Right lobe of liver (tissue), 6 donors: Measurements from ENCODE around the gene C6. TPM values are rescaled to one million over a fixed set of nuclear protein-coding genes. Genes with fewer than 3 reads are reported as not detected.

ENCODE experiments used
- ATAC-seq, 4 donors: fragments of 200-7000 bp; cut with Tn5 transposase; one replicate each; pipeline ENCODE4 v1.9.1; 2020; ENCODE audit warnings: mild to moderate bottlenecking in 4 of 4, moderate library complexity in 4 of 4
- DNase-seq, 3 donors: peaks; one replicate each; pipeline ENCODE4 v3.0.0-alpha.2; 2020
- H3K27ac ChIP-seq, 3 donors: fragments of 200-600 bp; one replicate each; pipeline ENCODE4 v1.8.0; 2022
- H3K27me3 ChIP-seq, 2 donors: fragments of 200-600 bp; one replicate each; pipeline ENCODE4 v1.8.0; 2022
- H3K36me3 ChIP-seq, 4 donors: fragments of 200-600 bp; sonication (generic) in 1 of 4; one replicate each; pipeline versions ENCODE4 v1.5.1 to v1.8.0; 2017 to 2022; ENCODE audit warnings: control low read depth in 1 of 4
- H3K4me1 ChIP-seq, 4 donors: fragments of 200-600 bp; sonication (generic) in 1 of 4; one replicate each; pipeline versions ENCODE4 v1.5.1 to v1.8.0; 2017 to 2022; ENCODE audit warnings: control low read depth in 1 of 4
- H3K4me3 ChIP-seq, 3 donors: fragments of 200-600 bp; one replicate each; pipeline ENCODE4 v1.8.0; 2022
- H3K9me3 ChIP-seq, 4 donors: fragments of 200-600 bp; sonication (generic) in 1 of 4; one replicate each; pipeline versions ENCODE4 v1.5.1 to v1.8.0; 2017 to 2022; ENCODE audit warnings: control low read depth in 1 of 4
- CTCF ChIP-seq, 4 donors: fragments of 200-600 bp in 3 of 4; fragments of 450-650 bp in 1 of 4; IDR thresholded peaks; one replicate each; pipeline versions ENCODE4 v1.5.1 to v1.8.0; 2016 to 2022; ENCODE audit warnings: antibody characterized with exemption in 4 of 4, mild to moderate bottlenecking in 2 of 4
- POLR2A ChIP-seq: fragments of 450-650 bp; IDR thresholded peaks from one replicate; pipeline ENCODE4 v1.6.1; 2017; ENCODE audit warnings: antibody characterized with exemption, mild to moderate bottlenecking
- WGBS: methylation state at CpG from one replicate; pipeline ENCODE4 v1.1.6; 2018; ENCODE audit warnings: low coverage, low lambda C conversion rate; ENCODE audit not compliant: insufficient coverage; ENCODE audit errors: missing lambda C conversion rate; 5-methylcytosine and 5-hydroxymethylcytosine counted together
- intact Hi-C, 2 donors: fragments of 100-400 bp; cut with DNase I; formaldehyde crosslinking; loops; one replicate each; pipeline versions ENCODE4 v1.11.2 to v1.14.1; 2022
- total RNA-seq, 6 experiments: library from RNA; depleted of rRNA in 2 of 6; stranded (reverse); fragments of >200 nt in 2 of 6; fragmentation: NEBNext Ultra II Directional in 3 of 6; extraction: Animal tissue kit (Norgen Biotek cat#: 25700) in 3 of 6; gene quantifications; one replicate each; pipeline versions ENCODE4 v1.1.0 to v1.2.4, GENCODE V29; 2016 to 2023
- donor health status: DM: no; HTN: yes; CAD: no.
- donor health status: DM: no; HTN: no; CAD: no.
- donor health status: DM: no; HTN: no; CAD: no.
- donor health status: DM: no; HTN: yes; CAD: no.
- donor health status: DM: no; HTN: yes; CAD: no.

The C6 gene
- total RNA-seq, 6 experiments from 2014 or later: 284 to 753 (median 402) TPM

DNA sequence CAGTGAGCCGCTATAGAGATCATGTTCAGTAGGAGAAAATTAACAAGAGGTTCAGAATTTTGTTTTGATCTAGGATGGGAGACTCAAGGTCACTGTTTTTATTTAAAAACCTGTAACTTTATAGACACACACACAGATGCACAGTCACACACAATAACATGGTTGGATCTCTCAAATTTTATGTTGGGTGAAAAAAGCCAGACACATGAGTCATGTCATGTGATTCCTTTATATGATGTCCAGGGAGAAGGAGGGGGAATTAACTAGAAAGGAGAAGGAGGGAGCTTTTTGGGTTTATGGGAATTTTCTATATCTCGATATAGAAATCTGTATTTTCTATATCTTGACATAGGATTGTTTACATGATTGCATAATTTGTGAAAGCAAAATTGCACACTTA, 17.1 kb downstream of the C6 start:
- H3K4me3 ChIP-seq: no peak overlapping the region
- peaks cover 0 to 32% (median 10%) of the 10 kb centered on the region in 4 donors for H3K36me3 ChIP-seq
- peaks cover 0 to 67% (median 17%) of the 10 kb centered on the region in 4 donors for H3K4me1 ChIP-seq
- no peaks in the 10 kb centered on the region for H3K9me3 ChIP-seq
- WGBS: 95% methylated on average over 2 of the region's 2 CpGs
- intact Hi-C loops: no loop called here
- DNase-seq (no peak), ATAC-seq (no peak)
- no peaks in the 10 kb centered on the region for H3K27me3 ChIP-seq
- TF ChIP-seq POLR2A (no peak), CTCF (IDR thresholded peaks at IDR 0.05) (no peak)
- H3K27ac ChIP-seq: no peak overlapping the region

- H3K4me1 ChIP-seq: peaks cover 0 to 58% (median 17%) of the 10 kb centered on the region in 4 donors
- no peak overlapping the region for H3K4me3 ChIP-seq
- ATAC-seq (peak in 1 of 4 donors; percentile 1), DNase-seq (no peak)
- no peaks in the 10 kb centered on the region for H3K9me3 ChIP-seq
- H3K27ac ChIP-seq: peak overlapping the region; percentile 19 to 82 (median 77)
- intact Hi-C loops: no loop called here
- WGBS: 29% methylated on average over 1 of the region's 1 CpG
- H3K36me3 ChIP-seq: peaks cover 0 to 32% (median 11%) of the 10 kb centered on the region in 4 donors
- no peaks in the 10 kb centered on the region for H3K27me3 ChIP-seq
- TF ChIP-seq POLR2A (no peak), CTCF (IDR thresholded peaks at IDR 0.05) (no peak)
Measured at GRCh38 chr5:41195228-41195627, 18.1 kb downstream of the C6 start.

- H3K4me1 ChIP-seq: peaks cover 0 to 49% (median 17%) of the 10 kb centered on the region in 4 donors
- H3K27ac ChIP-seq: peak overlapping the region; percentile 19 to 82 (median 77)
- 16% methylated on average over 3 of the region's 3 CpGs for WGBS
- intact Hi-C loops: no loop called here
- no peaks in the 10 kb centered on the region for H3K27me3 ChIP-seq
- H3K4me3 ChIP-seq: peak overlapping the region in 1 of 3 donors; percentile 25
- H3K36me3 ChIP-seq: peaks cover 0 to 31% (median 11%) of the 10 kb centered on the region in 4 donors
- ATAC-seq (peak; percentile 23 to 65 (median 56)), DNase-seq (no peak)
- no peaks in the 10 kb centered on the region for H3K9me3 ChIP-seq
- TF ChIP-seq CTCF (IDR thresholded peaks at IDR 0.05) (no peak), POLR2A (no peak)
Measured at GRCh38 chr5:41194339-41194738, 19.0 kb downstream of the C6 start.

DNA sequence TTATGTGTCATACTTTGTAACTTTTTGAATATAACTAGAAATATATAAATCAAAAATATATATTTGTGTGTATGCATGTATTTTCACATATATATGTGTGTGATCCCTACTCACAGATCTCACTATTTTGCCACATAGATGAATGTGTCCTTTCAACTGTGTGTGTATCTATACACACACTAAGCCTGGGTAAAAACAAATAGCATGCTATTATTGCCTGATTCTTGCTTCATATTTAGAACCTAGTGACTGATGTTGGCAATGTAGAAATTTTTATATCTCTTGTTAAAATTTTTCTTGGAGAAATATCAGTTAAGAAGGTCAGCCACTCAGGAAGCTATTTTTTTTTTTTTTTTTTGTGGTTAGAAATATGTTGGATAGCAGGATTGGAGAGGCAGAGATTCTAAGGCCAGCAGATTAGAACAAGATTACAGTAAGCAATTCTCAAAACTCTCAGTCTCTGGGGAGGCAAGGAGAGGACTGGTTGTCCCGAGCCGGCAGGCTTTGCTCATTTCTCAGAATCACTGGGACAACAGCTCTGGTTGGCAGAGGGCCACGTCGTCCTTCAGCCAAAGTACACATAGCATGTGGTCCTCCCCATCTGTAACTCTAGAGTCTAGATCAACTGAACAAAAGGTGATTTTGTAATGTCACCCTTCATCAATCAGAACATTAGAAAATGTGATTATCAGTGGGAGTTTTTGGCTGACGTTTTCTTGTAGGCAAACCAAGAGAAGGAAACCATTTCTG, 19.7 kb downstream of the C6 start:
- Histone ChIP-seq H3K27me3 (no peaks in the 10 kb centered on the region), H3K4me1 (peaks cover 0 to 43% (median 17%) of the 10 kb centered on the region in 4 donors), H3K27ac (peak overlapping the region; percentile 11 to 82 (median 81)), H3K4me3 (peak overlapping the region in 1 of 3 donors; percentile 25), H3K36me3 (peaks cover 0 to 24% (median 11%) of the 10 kb centered on the region in 4 donors), H3K9me3 (no peaks in the 10 kb centered on the region)
- intact Hi-C loops: no loop called here
- no peak for TF ChIP-seq POLR2A
- no peak for TF ChIP-seq CTCF (IDR thresholded peaks at IDR 0.05)
- 5% methylated on average over 5 of the region's 5 CpGs for WGBS
- peak; percentile 96 to 98 (median 96) for DNase-seq
- peak; percentile 81 to 93 (median 92) for ATAC-seq
